Astrocyte of the cerebellum (primary cell): Measurements from ENCODE around the gene BCO1.

Experiments used
- DNase-seq: peaks from one replicate; pipeline ENCODE4 v3.0.0-alpha.2; 2011; ENCODE audit warnings: low read depth
- H3K4me3 ChIP-seq: 2 replicates; pipeline ENCODE4 v1.5.1; 2011; ENCODE audit warnings: mild to moderate bottlenecking, low read depth, low read length, moderate library complexity
- CTCF ChIP-seq: IDR thresholded peaks from 2 replicates; pipeline ENCODE4 v1.5.1; 2012; ENCODE audit warnings: low read length, low read depth, moderate library complexity, mild to moderate bottlenecking; ENCODE audit errors: missing control alignments
- in situ Hi-C: cut with HindIII; loops from 2 replicates; pipeline ENCODE4 v1.10.0; 2017; ENCODE audit warnings: low sequenced_read_pairs

BCO1 gene

GRCh38 chr16:81318711-81319110 is 80.2 kb downstream of the BCO1 start:
- in situ Hi-C loops, result no loop called here
- no peak overlapping the region for H3K4me3 ChIP-seq
- no peak for TF ChIP-seq CTCF
- no peak for DNase-seq

- in situ Hi-C loops, result no loop called here
- TF ChIP-seq CTCF, result no peak
- DNase-seq, result peak; percentile 50
Measured at GRCh38 chr16:81319221-81319912, 80.9 kb downstream of the BCO1 start.

GRCh38 chr16:81321039-81321438 is 82.5 kb downstream of the BCO1 start:
- in situ Hi-C loops, result no loop called here
- no peak for DNase-seq
- H3K4me3 ChIP-seq, result no peak overlapping the region
- TF ChIP-seq CTCF, result no peak

More at GRCh38 chr16:81319221-81319912, 80.9 kb downstream of the BCO1 start:
- no peak overlapping the region for H3K4me3 ChIP-seq

- H3K4me3 ChIP-seq, result no peak overlapping the region
- no peak for TF ChIP-seq CTCF
- in situ Hi-C loops, result no loop called here
- DNase-seq, result no peak
Measured at GRCh38 chr16:81321536-81321935, 83.0 kb downstream of the BCO1 start.

- in situ Hi-C loops, result loop anchor here (25.0 kb wide), 1 partner anchor 288 kb away; the partner anchor contains the start of gene ATMIN
- TF ChIP-seq CTCF, result no peak
- H3K4me3 ChIP-seq, result no peak overlapping the region
- no peak for DNase-seq
Measured at GRCh38 chr16:81324808-81325207, 86.3 kb downstream of the BCO1 start.

- in situ Hi-C loops, result loop anchor here (25.0 kb wide), 1 partner anchor 290 kb away; the partner anchor contains the start of gene ATMIN
- TF ChIP-seq CTCF, result no peak
- no peak overlapping the region for H3K4me3 ChIP-seq
- no peak for DNase-seq
Measured at GRCh38 chr16:81327011-81327410, 88.5 kb downstream of the BCO1 start.
